HG03521 (cell line): ENCODE results near the gene PRTN3.
"Not testable (repeated sequence)": the region's sequence is repeated elsewhere in the genome, so short reads cannot be mapped to it uniquely, and the experiment has no call there.

ENCODE experiments used
- ATAC-seq: cut with Tn5 transposase; IDR thresholded peaks from one replicate; pipeline ENCODE4 v1.9.1; 2021; ENCODE audit warnings: mild to moderate bottlenecking, moderate library complexity; ENCODE audit not compliant: unreplicated experiment

PRTN3 gene

DNA sequence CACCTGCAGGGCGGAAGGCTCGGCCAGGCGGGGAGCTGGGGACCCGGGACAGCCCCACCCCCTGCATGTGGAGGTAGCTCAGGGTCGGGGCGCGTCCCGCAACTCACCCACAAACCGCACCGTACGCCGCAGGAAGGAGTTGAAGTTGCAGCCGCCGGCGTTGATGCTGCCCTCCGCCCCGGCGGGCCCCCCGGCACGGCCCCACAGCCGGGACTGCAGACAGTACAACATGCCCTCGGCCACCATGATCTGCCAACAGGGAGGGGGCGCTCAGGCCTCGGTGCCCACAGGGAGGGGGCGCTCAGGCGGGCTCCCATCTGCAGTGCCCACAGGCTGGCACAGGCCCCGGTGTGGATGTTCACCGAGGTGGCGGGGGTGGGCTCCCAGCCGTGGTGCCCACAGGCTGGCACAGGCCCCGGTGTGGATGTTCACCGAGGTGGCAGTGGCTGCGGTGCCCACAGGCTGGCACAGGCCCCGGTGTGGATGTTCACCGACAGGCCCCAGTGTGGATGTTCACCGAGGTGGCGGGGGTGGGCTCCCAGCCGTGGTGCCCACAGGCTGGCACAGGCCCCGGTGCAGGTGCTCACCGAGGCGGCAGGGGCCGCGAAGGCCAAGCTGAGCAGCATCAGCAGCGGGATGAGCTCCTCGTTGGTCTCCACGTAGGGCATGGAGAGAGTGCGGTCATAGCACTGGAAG, 25.6 kb upstream of the PRTN3 start:
- ATAC-seq, result no peak

GRCh38 chr19:815775-816499, 24.9 kb upstream of the PRTN3 start:
- ATAC-seq, result no peak

DNA sequence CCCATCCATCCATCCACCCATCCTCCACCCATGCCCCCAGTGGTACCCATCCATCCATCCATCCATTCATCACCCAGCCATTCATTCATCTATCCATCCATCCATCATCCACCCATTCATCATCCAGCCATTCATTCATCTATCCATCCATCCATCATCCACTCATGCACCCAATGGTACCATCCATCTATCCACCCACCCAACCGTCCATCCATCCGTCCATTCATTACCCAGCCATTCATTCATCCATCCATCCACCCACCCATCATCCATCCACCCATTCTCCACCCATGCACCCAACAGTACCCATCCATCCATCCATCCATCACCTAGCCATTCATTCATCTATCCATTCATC, 24.3 kb upstream of the PRTN3 start:
- ATAC-seq, result no peak

- not testable (repeated sequence) for ATAC-seq
Observed at GRCh38 chr19:820212-820611, 20.6 kb upstream of the PRTN3 start.

- no peak for ATAC-seq
Observed at GRCh38 chr19:821231-821824, 19.5 kb upstream of the PRTN3 start.

DNA sequence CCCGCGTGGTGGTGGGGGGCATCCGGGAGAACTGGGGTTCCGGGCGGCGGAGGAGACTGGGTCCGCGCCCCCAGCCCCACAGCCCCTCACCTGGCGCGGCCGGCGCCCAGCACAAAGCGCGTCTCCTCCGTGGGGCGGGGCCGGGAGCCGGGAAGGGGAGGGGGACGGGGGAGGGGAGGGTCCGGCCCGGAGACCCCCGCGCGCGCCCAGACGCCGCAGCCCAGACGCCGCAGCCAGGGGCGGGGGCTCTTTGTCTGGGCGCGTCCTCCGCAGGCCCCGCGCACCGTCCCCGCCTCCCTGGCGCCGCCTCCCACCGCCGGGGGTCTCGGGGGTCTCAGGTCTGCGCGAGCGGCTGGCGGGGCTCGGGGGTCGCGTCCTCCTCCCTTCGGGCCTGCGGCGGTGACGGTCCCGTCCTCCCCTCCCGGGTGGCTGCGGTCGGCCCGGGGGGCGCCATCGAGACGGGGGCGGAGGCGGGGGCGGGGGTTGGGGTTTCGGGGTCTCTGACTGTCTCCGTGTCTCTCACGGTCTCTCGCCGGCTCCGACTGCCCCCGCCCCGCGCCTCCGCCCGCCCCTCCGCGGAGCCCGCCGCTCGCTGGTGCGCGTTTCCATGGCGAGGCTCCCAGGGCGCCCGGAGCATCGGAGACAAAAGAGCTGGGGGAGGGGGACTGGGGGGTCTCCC, 18.8 kb upstream of the PRTN3 start, which contains the start of gene PLPPR3:
Gene PLPPR3, minus strand, starts transcription at position 131 of the 679 bp plus-strand sequence. CDS start 396 bp downstream, outside the sequence.
- ATAC-seq, result no peak

- ATAC-seq, result no peak
Observed at GRCh38 chr19:823565-824121, 17.2 kb upstream of the PRTN3 start.

DNA sequence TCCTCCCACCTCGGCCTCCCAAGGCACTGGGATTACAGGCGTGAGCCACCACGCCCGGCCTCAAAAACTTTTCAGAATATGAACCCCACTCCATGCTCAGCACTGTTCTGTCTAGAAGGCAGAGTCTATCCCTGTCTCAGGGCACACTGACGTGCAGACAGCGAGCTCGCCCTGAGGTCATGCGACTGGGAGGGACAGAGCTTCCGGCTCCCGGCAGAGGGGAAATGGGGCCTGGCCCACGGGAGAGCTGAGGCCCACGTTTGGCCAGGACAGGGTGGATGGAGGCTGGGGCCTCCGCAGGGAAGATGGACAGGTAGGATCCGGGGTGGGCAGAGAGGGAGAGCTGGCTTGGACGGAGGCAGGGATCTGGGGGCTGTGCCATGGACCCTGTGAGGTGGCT, 15.9 kb upstream of the PRTN3 start:
- ATAC-seq, result no peak

- no peak for ATAC-seq
Observed at GRCh38 chr19:825897-826644, 14.7 kb upstream of the PRTN3 start.

DNA sequence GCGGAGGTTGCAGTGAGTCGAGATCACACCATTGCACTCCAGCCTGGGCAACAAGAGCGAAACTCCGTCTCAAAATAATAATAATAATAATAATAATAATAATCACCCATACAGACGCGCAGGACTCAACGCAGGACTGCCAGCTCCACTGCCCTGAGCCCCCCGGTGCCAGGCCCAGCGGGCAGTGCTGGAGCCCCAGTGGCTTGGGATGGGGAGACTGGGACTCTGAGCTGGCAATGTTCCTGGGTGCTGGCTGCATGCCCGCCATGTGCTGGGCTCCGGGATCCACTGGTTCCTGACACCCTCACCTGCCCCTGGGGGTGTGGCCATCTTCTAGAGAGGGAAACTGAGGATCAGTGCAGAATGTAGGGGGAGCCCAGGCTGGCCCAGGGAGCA, 13.5 kb upstream of the PRTN3 start:
- no peak for ATAC-seq

GRCh38 chr19:827710-828321, 13.0 kb upstream of the PRTN3 start, which contains the start of gene AZU1:
Gene AZU1 (plus strand): TSS chr19:827837. CDS start chr19:827847, 10 bp downstream.
- no peak for ATAC-seq

DNA sequence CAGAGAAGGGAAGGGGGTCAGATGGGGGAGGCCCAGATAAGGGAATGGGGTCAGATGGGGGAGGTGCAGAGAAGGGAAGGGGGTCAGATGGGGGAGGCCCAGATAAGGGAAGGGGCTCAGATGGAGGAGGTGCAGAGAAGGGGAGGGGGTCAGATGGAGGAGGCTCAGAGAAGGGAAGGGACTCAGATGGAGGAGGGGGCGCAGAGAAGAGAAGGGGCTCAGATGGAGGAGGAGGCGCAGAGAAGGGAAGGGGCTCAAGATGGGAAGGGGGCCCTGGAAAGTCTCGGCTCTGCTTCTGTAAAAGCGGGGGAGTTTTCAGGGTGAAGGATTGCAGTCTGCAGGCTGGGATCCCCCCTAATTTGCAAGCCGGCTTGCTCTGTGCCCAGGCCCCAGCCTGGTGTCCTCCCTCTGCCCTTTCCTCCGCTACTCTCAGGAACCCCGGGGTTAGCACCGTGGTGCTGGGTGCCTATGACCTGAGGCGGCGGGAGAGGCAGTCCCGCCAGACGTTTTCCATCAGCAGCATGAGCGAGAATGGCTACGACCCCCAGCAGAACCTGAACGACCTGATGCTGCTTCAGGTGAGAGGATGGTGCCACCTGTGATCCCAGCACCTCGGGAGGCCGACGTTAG, 11.6 kb upstream of the PRTN3 start:
- ATAC-seq, result no peak

- ATAC-seq, result no peak
Observed at GRCh38 chr19:831407-832369, 9.1 kb upstream of the PRTN3 start.

DNA sequence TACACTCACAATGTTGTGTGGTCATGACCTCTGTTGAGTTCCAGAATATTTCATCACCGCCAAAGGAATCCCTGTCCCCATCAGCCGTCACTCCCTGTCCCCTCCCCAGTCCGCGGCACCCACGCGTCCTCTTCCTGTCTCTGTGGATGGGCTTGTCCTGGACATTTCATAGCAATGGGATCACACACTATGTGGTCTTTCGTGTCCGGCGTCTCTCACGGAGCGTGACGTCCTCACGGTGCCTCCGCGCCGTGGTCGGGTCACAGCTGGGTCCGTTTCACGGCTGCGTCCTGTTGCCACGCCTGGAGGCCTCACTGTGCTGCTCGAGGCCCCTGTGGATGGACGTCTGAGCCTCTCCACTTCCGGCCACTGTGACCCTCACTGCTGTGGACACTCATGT, 6.6 kb upstream of the PRTN3 start:
- no peak for ATAC-seq

DNA sequence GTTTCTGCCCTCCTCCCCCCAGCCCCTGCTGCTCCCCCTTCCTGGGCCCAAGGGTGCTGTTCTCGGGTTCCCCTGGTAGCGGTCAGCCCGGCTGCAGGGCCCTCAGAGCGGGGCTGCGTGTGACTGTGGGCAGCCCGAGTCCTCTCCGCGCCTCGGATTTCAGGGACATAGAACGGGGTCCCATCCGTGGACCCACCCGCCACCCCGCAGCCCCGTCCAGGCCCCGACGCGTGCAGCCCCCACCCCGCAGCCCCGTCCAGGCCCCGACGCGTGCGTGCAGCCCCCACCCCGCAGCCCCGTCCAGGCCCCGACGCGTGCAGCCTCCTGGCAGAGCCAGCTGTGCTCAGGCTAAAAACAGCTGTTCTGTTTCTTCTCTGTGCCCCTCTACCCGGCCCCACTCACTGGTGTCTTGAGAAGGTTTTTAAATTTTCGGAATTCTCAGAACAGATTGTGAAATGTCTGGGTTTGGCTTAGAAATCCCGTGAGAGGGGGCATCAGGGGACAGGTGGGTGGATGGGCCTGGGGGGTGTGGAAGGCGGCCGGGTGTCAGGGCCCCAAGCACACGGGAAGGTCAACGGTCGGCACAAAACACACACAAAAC, 5.5 kb upstream of the PRTN3 start:
- ATAC-seq, result no peak

DNA sequence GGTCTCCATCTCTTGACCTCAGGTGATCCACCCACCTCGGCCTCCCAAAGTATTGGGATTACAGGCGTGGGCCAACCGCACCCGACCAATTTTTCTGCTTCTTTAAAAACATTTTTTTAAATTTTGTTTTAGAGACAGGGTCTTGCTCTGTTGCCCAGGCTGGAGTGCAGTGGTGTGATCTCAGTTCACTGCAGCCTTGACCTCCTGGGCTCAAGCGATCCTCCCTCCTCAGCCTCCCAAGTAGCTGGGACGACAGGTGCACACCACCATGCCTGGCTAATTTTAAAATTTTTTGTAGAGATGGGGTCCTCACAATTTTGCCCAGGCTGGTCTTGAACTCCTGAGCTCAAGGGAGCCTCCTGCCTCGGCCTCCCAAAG, 2.0 kb downstream of the PRTN3 start:
- ATAC-seq, result not testable (repeated sequence)

- no peak for ATAC-seq
Observed at GRCh38 chr19:843180-843835, 2.5 kb downstream of the PRTN3 start.
